ENCODE results near the gene RGS8. TPM values are rescaled to one million over a fixed set of nuclear protein-coding genes. Genes with fewer than 3 reads are reported as not detected.

The RGS8 gene
- total RNA-seq, 4 donors from 2014 or later: not detected

- Histone ChIP-seq H3K27ac (no peak overlapping the region), H3K4me1 (peaks cover 0 to 11% (median 0%) of the 10 kb centered on the region in 3 donors), H3K9me3 (no peaks in the 10 kb centered on the region), H3K36me3 (no peaks in the 10 kb centered on the region), H3K27me3 (peaks cover 20% of the 10 kb centered on the region), H3K4me3 (no peak overlapping the region)
- TF ChIP-seq POLR2AphosphoS5 (IDR thresholded peaks at IDR 0.05) (no peak), CTCF (IDR thresholded peaks at IDR 0.05) (no peak), POLR2A (IDR thresholded peaks at IDR 0.05) (no peak), EP300 (IDR thresholded peaks at IDR 0.05) (no peak)
- 76 to 80% methylated on average over 6 to 7 of the region's 8 CpGs for WGBS, 2 donors (ENCODE audit: low coverage in 1 of 2)
- no peak for ATAC-seq
Observed at GRCh38 chr1:182681568-182681912, 2.8 kb downstream of the RGS8 start.

GRCh38 chr1:182680901-182681567, 3.4 kb downstream of the RGS8 start:
- ATAC-seq: no peak
- Histone ChIP-seq H3K27ac (no peak overlapping the region), H3K36me3 (no peaks in the 10 kb centered on the region), H3K4me1 (peaks cover 0 to 16% (median 0%) of the 10 kb centered on the region in 3 donors), H3K27me3 (peaks cover 20% of the 10 kb centered on the region), H3K9me3 (no peaks in the 10 kb centered on the region), H3K4me3 (no peak overlapping the region)
- no peak for TF ChIP-seq CTCF (IDR thresholded peaks at IDR 0.05)
- TF ChIP-seq POLR2A (IDR thresholded peaks at IDR 0.05): no peak
- no peak for TF ChIP-seq EP300 (IDR thresholded peaks at IDR 0.05)
- TF ChIP-seq POLR2AphosphoS5 (IDR thresholded peaks at IDR 0.05): no peak
- 96 to 100% methylated on average over 1 to 4 of the region's 4 CpGs for WGBS, 2 donors (ENCODE audit: low coverage in 1 of 2)

GRCh38 chr1:182680408-182680807, 4.0 kb downstream of the RGS8 start:
- Histone ChIP-seq H3K36me3 (no peaks in the 10 kb centered on the region), H3K27ac (no peak overlapping the region), H3K9me3 (no peaks in the 10 kb centered on the region), H3K27me3 (peaks cover 19% of the 10 kb centered on the region), H3K4me1 (peaks cover 0 to 22% (median 6%) of the 10 kb centered on the region in 3 donors), H3K4me3 (no peak overlapping the region)
- no peak for ATAC-seq
- WGBS, 2 donors (ENCODE audit: low coverage in 1 of 2): 90 to 100% methylated on average over 1 to 3 of the region's 4 CpGs
- TF ChIP-seq EP300 (IDR thresholded peaks at IDR 0.05) (no peak), POLR2AphosphoS5 (IDR thresholded peaks at IDR 0.05) (no peak), POLR2A (IDR thresholded peaks at IDR 0.05) (no peak), CTCF (IDR thresholded peaks at IDR 0.05) (no peak)

GRCh38 chr1:182679684-182680083, 4.7 kb downstream of the RGS8 start:
- ATAC-seq: peak; percentile 36
- H3K9me3 ChIP-seq: no peaks in the 10 kb centered on the region
- H3K27ac ChIP-seq: no peak overlapping the region
- H3K4me1 ChIP-seq: peaks cover 0 to 29% (median 13%) of the 10 kb centered on the region in 3 donors
- H3K27me3 ChIP-seq: peaks cover 12% of the 10 kb centered on the region
- H3K4me3 ChIP-seq: no peak overlapping the region
- 59 to 70% methylated on average over 8 of the region's 8 CpGs for WGBS, 2 donors (ENCODE audit: low coverage in 1 of 2)
- TF ChIP-seq EP300 (IDR thresholded peaks at IDR 0.05): no peak
- TF ChIP-seq CTCF (IDR thresholded peaks at IDR 0.05): no peak
- TF ChIP-seq POLR2AphosphoS5 (IDR thresholded peaks at IDR 0.05): no peak
- no peak for TF ChIP-seq POLR2A (IDR thresholded peaks at IDR 0.05)
- no peaks in the 10 kb centered on the region for H3K36me3 ChIP-seq

- no peaks in the 10 kb centered on the region for H3K9me3 ChIP-seq
Observed at GRCh38 chr1:182677397-182678098, 6.8 kb downstream of the RGS8 start.

More at GRCh38 chr1:182677397-182678098, 6.8 kb downstream of the RGS8 start:
- Histone ChIP-seq H3K4me3 (no peak overlapping the region), H3K36me3 (no peaks in the 10 kb centered on the region), H3K27me3 (no peaks in the 10 kb centered on the region), H3K4me1 (peaks cover 0 to 43% (median 22%) of the 10 kb centered on the region in 3 donors), H3K27ac (no peak overlapping the region)
- 63 to 75% methylated on average over 4 to 5 of the region's 5 CpGs for WGBS, 2 donors (ENCODE audit: low coverage in 1 of 2)
- TF ChIP-seq EP300 (IDR thresholded peaks at IDR 0.05): no peak
- no peak for TF ChIP-seq POLR2A (IDR thresholded peaks at IDR 0.05)
- TF ChIP-seq POLR2AphosphoS5 (IDR thresholded peaks at IDR 0.05): no peak
- TF ChIP-seq CTCF (IDR thresholded peaks at IDR 0.05): no peak
- no peak for ATAC-seq

All from gastroesophageal sphincter (tissue), 4 donors.